ENCODE results near the gene ICAM2.

ICAM2 gene

GRCh38 chr17:64067657-64068056 lies 47.2 kb upstream of the ICAM2 start:
- no peak for ATAC-seq
- TF ChIP-seq ZFP3 (CRISPR knock-in tag; IDR thresholded peaks at IDR 0.05): no peak
- no peak for TF ChIP-seq ISL1 (CRISPR knock-in tag; IDR thresholded peaks at IDR 0.05)
- no peak for TF ChIP-seq ESRRG (CRISPR knock-in tag; IDR thresholded peaks at IDR 0.05)
- TF ChIP-seq, protein P1, sequence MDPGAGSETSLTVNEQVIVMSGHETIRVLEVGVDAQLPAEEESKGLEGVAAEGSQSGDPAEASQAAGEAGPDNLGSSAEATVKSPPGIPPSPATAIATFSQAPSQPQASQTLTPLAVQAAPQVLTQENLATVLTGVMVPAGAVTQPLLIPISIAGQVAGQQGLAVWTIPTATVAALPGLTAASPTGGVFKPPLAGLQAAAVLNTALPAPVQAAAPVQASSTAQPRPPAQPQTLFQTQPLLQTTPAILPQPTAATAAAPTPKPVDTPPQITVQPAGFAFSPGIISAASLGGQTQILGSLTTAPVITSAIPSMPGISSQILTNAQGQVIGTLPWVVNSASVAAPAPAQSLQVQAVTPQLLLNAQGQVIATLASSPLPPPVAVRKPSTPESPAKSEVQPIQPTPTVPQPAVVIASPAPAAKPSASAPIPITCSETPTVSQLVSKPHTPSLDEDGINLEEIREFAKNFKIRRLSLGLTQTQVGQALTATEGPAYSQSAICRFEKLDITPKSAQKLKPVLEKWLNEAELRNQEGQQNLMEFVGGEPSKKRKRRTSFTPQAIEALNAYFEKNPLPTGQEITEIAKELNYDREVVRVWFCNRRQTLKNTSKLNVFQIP (CRISPR knock-in tag; IDR thresholded peaks at IDR 0.05; ENCODE audit: borderline replicate concordance, low read depth): no peak
- TF ChIP-seq OSR1 (CRISPR knock-in tag; IDR thresholded peaks at IDR 0.05): no peak
- no peak for TF ChIP-seq PPARA (CRISPR knock-in tag; IDR thresholded peaks at IDR 0.05; ENCODE audit: borderline replicate concordance)
- TF ChIP-seq ZNF565 (CRISPR knock-in tag; conservative IDR thresholded peaks at IDR 0.05; ENCODE audit: low read depth): no peak
- TF ChIP-seq SNAI2 (CRISPR knock-in tag; IDR thresholded peaks at IDR 0.05): no peak
- TF ChIP-seq GLIS3 (CRISPR knock-in tag; IDR thresholded peaks at IDR 0.05): no peak
- no peak for TF ChIP-seq CREB5 (CRISPR knock-in tag; IDR thresholded peaks at IDR 0.05; ENCODE audit: low read depth)
- no peak for TF ChIP-seq ZNF70 (CRISPR knock-in tag; IDR thresholded peaks at IDR 0.05)

DNA sequence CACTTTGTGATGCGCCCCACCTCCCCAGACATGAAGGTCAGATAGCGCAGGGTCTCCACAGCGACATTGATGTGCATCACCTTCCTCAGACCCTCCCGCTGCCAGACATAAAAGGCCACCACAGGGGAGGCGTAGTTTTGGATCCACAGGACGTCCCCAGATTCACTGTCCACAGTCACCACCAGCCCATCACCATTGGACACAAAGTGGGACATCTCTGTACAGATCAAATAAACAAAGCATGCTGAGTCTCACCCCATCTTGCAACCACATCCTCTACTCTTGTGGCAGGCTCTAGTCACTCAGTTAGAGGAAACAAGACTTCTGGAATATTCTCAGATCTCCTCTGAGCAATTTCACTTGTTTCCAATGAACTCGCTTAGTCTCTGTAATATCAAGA lies 46.3 kb upstream of the ICAM2 start:
- TF ChIP-seq ZFP30 (CRISPR knock-in tag; IDR thresholded peaks at IDR 0.05): no peak
- TF ChIP-seq TCF4 (CRISPR knock-in tag; IDR thresholded peaks at IDR 0.05; ENCODE audit: borderline replicate concordance): no peak
- no peak for TF ChIP-seq ZC3H10 (CRISPR knock-in tag; IDR thresholded peaks at IDR 0.05)
- TF ChIP-seq ESRRG (CRISPR knock-in tag; IDR thresholded peaks at IDR 0.05): no peak
- no peak for TF ChIP-seq ZFP3 (CRISPR knock-in tag; IDR thresholded peaks at IDR 0.05)
- no peak for TF ChIP-seq TOX (CRISPR knock-in tag; IDR thresholded peaks at IDR 0.05; ENCODE audit: borderline replicate concordance)
- no peak for TF ChIP-seq BACH2 (CRISPR knock-in tag; IDR thresholded peaks at IDR 0.05; ENCODE audit: borderline replicate concordance)
- TF ChIP-seq GLIS3 (CRISPR knock-in tag; IDR thresholded peaks at IDR 0.05): no peak
- no peak for TF ChIP-seq ISL1 (CRISPR knock-in tag; IDR thresholded peaks at IDR 0.05)
- TF ChIP-seq ZNF8 (CRISPR knock-in tag; IDR thresholded peaks at IDR 0.05): no peak
- TF ChIP-seq RARB (CRISPR knock-in tag; IDR thresholded peaks at IDR 0.05): no peak
- no peak for TF ChIP-seq PPARA (CRISPR knock-in tag; IDR thresholded peaks at IDR 0.05; ENCODE audit: borderline replicate concordance)
- no peak for TF ChIP-seq SNAI2 (CRISPR knock-in tag; IDR thresholded peaks at IDR 0.05)
- TF ChIP-seq, protein P1 (CRISPR knock-in tag; IDR thresholded peaks at IDR 0.05; ENCODE audit: borderline replicate concordance, low read depth): no peak
- TF ChIP-seq ZNF70 (CRISPR knock-in tag; IDR thresholded peaks at IDR 0.05): no peak
- no peak for TF ChIP-seq ZNF565 (CRISPR knock-in tag; conservative IDR thresholded peaks at IDR 0.05; ENCODE audit: low read depth)
- ATAC-seq: no peak

- no peak for ATAC-seq
- TF ChIP-seq, protein P1 (CRISPR knock-in tag; IDR thresholded peaks at IDR 0.05; ENCODE audit: borderline replicate concordance, low read depth): no peak
- TF ChIP-seq ZNF70 (CRISPR knock-in tag; IDR thresholded peaks at IDR 0.05): no peak
- no peak for TF ChIP-seq RARB (CRISPR knock-in tag; IDR thresholded peaks at IDR 0.05)
- no peak for TF ChIP-seq TOX (CRISPR knock-in tag; IDR thresholded peaks at IDR 0.05; ENCODE audit: borderline replicate concordance)
- TF ChIP-seq ISL1 (CRISPR knock-in tag; IDR thresholded peaks at IDR 0.05): no peak
- TF ChIP-seq ZNF565 (CRISPR knock-in tag; conservative IDR thresholded peaks at IDR 0.05; ENCODE audit: low read depth): no peak
- no peak for TF ChIP-seq ESRRG (CRISPR knock-in tag; IDR thresholded peaks at IDR 0.05)
- TF ChIP-seq, protein P2, sequence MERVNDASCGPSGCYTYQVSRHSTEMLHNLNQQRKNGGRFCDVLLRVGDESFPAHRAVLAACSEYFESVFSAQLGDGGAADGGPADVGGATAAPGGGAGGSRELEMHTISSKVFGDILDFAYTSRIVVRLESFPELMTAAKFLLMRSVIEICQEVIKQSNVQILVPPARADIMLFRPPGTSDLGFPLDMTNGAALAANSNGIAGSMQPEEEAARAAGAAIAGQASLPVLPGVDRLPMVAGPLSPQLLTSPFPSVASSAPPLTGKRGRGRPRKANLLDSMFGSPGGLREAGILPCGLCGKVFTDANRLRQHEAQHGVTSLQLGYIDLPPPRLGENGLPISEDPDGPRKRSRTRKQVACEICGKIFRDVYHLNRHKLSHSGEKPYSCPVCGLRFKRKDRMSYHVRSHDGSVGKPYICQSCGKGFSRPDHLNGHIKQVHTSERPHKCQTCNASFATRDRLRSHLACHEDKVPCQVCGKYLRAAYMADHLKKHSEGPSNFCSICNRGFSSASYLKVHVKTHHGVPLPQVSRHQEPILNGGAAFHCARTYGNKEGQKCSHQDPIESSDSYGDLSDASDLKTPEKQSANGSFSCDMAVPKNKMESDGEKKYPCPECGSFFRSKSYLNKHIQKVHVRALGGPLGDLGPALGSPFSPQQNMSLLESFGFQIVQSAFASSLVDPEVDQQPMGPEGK (CRISPR knock-in tag; IDR thresholded peaks at IDR 0.05; ENCODE audit: borderline replicate concordance): no peak
- TF ChIP-seq ZNF8 (CRISPR knock-in tag; IDR thresholded peaks at IDR 0.05): no peak
- no peak for TF ChIP-seq TSHZ2 (CRISPR knock-in tag; IDR thresholded peaks at IDR 0.05)
- TF ChIP-seq CSDC2 (CRISPR knock-in tag; IDR thresholded peaks at IDR 0.05): no peak
- TF ChIP-seq CSRNP3 (CRISPR knock-in tag; IDR thresholded peaks at IDR 0.05): no peak
- no peak for TF ChIP-seq PPARA (CRISPR knock-in tag; IDR thresholded peaks at IDR 0.05; ENCODE audit: borderline replicate concordance)
- TF ChIP-seq ZFP3 (CRISPR knock-in tag; IDR thresholded peaks at IDR 0.05): no peak
- no peak for TF ChIP-seq ZFP30 (CRISPR knock-in tag; IDR thresholded peaks at IDR 0.05)
- no peak for TF ChIP-seq OSR1 (CRISPR knock-in tag; IDR thresholded peaks at IDR 0.05)
- TF ChIP-seq GLIS3 (CRISPR knock-in tag; IDR thresholded peaks at IDR 0.05): no peak
- TF ChIP-seq TCF4 (CRISPR knock-in tag; IDR thresholded peaks at IDR 0.05; ENCODE audit: borderline replicate concordance): no peak
- no peak for TF ChIP-seq ZC3H10 (CRISPR knock-in tag; IDR thresholded peaks at IDR 0.05)
Observed at GRCh38 chr17:64065161-64065560, 44.7 kb upstream of the ICAM2 start.

All from SK-N-SH treated with all-trans-retinoic acid at 6 μM for 48 hours (cell line).